SU-DHL-6 (cell line): ENCODE measurements around the gene PPCDC.

ENCODE experiments used
- H2AFZ ChIP-seq: fragments of 200-600 bp; sonication (generic); 2 replicates; pipeline ENCODE4 v1.6.1; 2014; ENCODE audit warnings: low read depth, mild to moderate bottlenecking, moderate library complexity, mixed read lengths, antibody characterized with exemption, low read length; ENCODE audit not compliant: severe bottlenecking
- H3F3A ChIP-seq: fragments of 200-600 bp; shearing (Covaris generic); 2 replicates; pipeline ENCODE4 v1.6.0; 2016; ENCODE audit warnings: antibody characterized with exemption, mild to moderate bottlenecking; ENCODE audit not compliant: insufficient read depth
- H3K27ac ChIP-seq: fragments of 200-600 bp; sonication (generic); 2 replicates; pipeline ENCODE4 v1.5.1; 2016; ENCODE audit warnings: low read depth, mild to moderate bottlenecking, low read length, moderate library complexity, mixed read lengths
- H3K27me3 ChIP-seq: fragments of 200-600 bp; sonication (generic), shearing (Covaris generic); 2 replicates; pipeline ENCODE4 v1.6.0; 2014; ENCODE audit warnings: mild to moderate bottlenecking, low read length
- H3K36me3 ChIP-seq: fragments of 200-600 bp; sonication (generic); 2 replicates; pipeline ENCODE4 v1.6.1; 2014; ENCODE audit warnings: mild to moderate bottlenecking, low read length, mixed read lengths
- H3K4me2 ChIP-seq: fragments of 300-600, 200-600 bp; shearing (Covaris generic), sonication (generic); 2 replicates; pipeline ENCODE4 v1.6.0; 2014; ENCODE audit warnings: low read length, low read depth, mild to moderate bottlenecking; ENCODE audit not compliant: poor library complexity, severe bottlenecking
- H3K4me3 ChIP-seq: fragments of 200-600 bp; sonication (generic); 2 replicates; pipeline ENCODE4 v1.5.1; 2014; ENCODE audit warnings: antibody characterized with exemption, low read length, mild to moderate bottlenecking, mixed read lengths; ENCODE audit not compliant: insufficient read depth, poor library complexity, severe bottlenecking
- H3K79me2 ChIP-seq: fragments of 200-600 bp; sonication (generic); 2 replicates; pipeline ENCODE4 v1.6.1; 2014; ENCODE audit warnings: mild to moderate bottlenecking, low read length, moderate library complexity; ENCODE audit not compliant: insufficient read depth
- H3K9ac ChIP-seq: fragments of 200-600 bp; sonication (generic); 2 replicates; pipeline ENCODE4 v1.7.0; 2014; ENCODE audit warnings: mild to moderate bottlenecking, low read length
- H3K9me2 ChIP-seq: fragments of 200-600 bp; sonication (generic); replicated peaks from 2 replicates; pipeline ENCODE4 v1.6.1; 2014; ENCODE audit warnings: low read length; ENCODE audit not compliant: insufficient read depth
- H3K9me3 ChIP-seq: fragments of 200-600 bp; sonication (generic); 2 replicates; pipeline ENCODE4 v1.6.1; 2014; ENCODE audit warnings: low read length, mixed read lengths; ENCODE audit not compliant: insufficient read depth
- H4K20me1 ChIP-seq: fragments of 200-600 bp; sonication (generic); 2 replicates; pipeline ENCODE4 v1.6.1; 2014; ENCODE audit warnings: low read depth, mild to moderate bottlenecking, antibody characterized with exemption, low read length, moderate library complexity, mixed read lengths
- CTCF ChIP-seq: fragments of 200-600 bp; sonication (generic); IDR thresholded peaks from one replicate; pipeline ENCODE4 v1.5.1; 2017; ENCODE audit warnings: antibody characterized with exemption, mild to moderate bottlenecking, low read length, moderate library complexity; ENCODE audit not compliant: insufficient read depth, poor library complexity, severe bottlenecking
- EZH2phosphoT487 ChIP-seq: fragments of 200-600 bp; sonication (generic), shearing (Covaris generic); conservative IDR thresholded peaks from 2 replicates; pipeline ENCODE4 v1.6.1; 2018; ENCODE audit warnings: mild to moderate bottlenecking, antibody characterized with exemption, low read length, moderate library complexity, mixed read lengths

Gene PPCDC

GRCh38 chr15:75008221-75008625 lies 15.2 kb upstream of the PPCDC start:
- H3K4me3 ChIP-seq = peak overlapping the region; percentile 53
- peaks cover 32% of the 10 kb centered on the region for H3F3A ChIP-seq
- peaks cover 4% of the 10 kb centered on the region; the same call in 1 of the 2 replicates for H3K79me2 ChIP-seq
- peak overlapping the region; percentile 80 for H3K4me2 ChIP-seq
- H3K27ac ChIP-seq = peak overlapping the region; percentile 96
- no peaks in the 10 kb centered on the region for H3K27me3 ChIP-seq
- H3K9ac ChIP-seq = peak overlapping the region; percentile 68
- no peak overlapping the region for H2AFZ ChIP-seq
- TF ChIP-seq EZH2phosphoT487 (no peak), CTCF (no peak)
- H3K36me3 ChIP-seq = no peaks in the 10 kb centered on the region
- no peaks in the 10 kb centered on the region for H4K20me1 ChIP-seq
- no peaks in the 10 kb centered on the region for H3K9me2 ChIP-seq
- no peaks in the 10 kb centered on the region for H3K9me3 ChIP-seq

- Histone ChIP-seq H2AFZ (no peak overlapping the region), H3K9ac (peak overlapping the region; percentile 68), H3K4me2 (peak overlapping the region; percentile 80), H3K9me2 (no peaks in the 10 kb centered on the region), H3K36me3 (no peaks in the 10 kb centered on the region), H3K79me2 (peaks cover 4% of the 10 kb centered on the region; the same call in 1 of the 2 replicates), H3K9me3 (no peaks in the 10 kb centered on the region), H3K27me3 (no peaks in the 10 kb centered on the region), H3F3A (peaks cover 32% of the 10 kb centered on the region), H3K4me3 (peak overlapping the region; percentile 53), H3K27ac (peak overlapping the region; percentile 96), H4K20me1 (no peaks in the 10 kb centered on the region)
- no peak for TF ChIP-seq EZH2phosphoT487
- TF ChIP-seq CTCF = no peak
Observed at GRCh38 chr15:75008629-75009326, 14.6 kb upstream of the PPCDC start.

- H3K79me2 ChIP-seq = no peaks in the 10 kb centered on the region
- no peak overlapping the region for H3K4me2 ChIP-seq
- no peak overlapping the region for H2AFZ ChIP-seq
Observed at GRCh38 chr15:75016431-75016830, 7.0 kb upstream of the PPCDC start.

More at GRCh38 chr15:75016431-75016830, 7.0 kb upstream of the PPCDC start:
- Histone ChIP-seq H3K9me3 (no peaks in the 10 kb centered on the region), H4K20me1 (no peaks in the 10 kb centered on the region), H3F3A (no peaks in the 10 kb centered on the region), H3K27ac (no peak overlapping the region), H3K4me3 (no peak overlapping the region), H3K27me3 (no peaks in the 10 kb centered on the region), H3K9ac (no peak overlapping the region), H3K36me3 (no peaks in the 10 kb centered on the region), H3K9me2 (no peaks in the 10 kb centered on the region)
- TF ChIP-seq EZH2phosphoT487 (no peak), CTCF (no peak)
